ENCODE data around the gene ATP5F1D. TPM values are rescaled to one million over a fixed set of nuclear protein-coding genes. Genes with fewer than 3 reads are reported as not detected.

Gene ATP5F1D
- total RNA-seq, 1 experiment from 2014 or later, result 126 TPM

- H3K36me3 ChIP-seq (ENCODE audit: control insufficient read depth, insufficient read depth, low read length), result peaks cover 2% of the 10 kb centered on the region
- no peaks in the 10 kb centered on the region for H3K9me3 ChIP-seq
- no peak overlapping the region for H3K4me3 ChIP-seq (ENCODE audit: low read depth, low read length)
- POLR2A ChIA-PET, result interaction anchor here (0.6 kb wide), 1 partner anchor 10 kb away, joined by 5 read pairs; no protein-coding TSS in a partner anchor
- no peak overlapping the region for H3K27ac Mint-ChIP-seq (ENCODE audit: unreplicated experiment)
- BruUV-seq (replicated peaks), result no TSS peak
- DNase-seq, result no peak
- no peaks in the 10 kb centered on the region for H3K27me3 ChIP-seq (replicated peaks; ENCODE audit: control insufficient read depth, insufficient read depth, low read length)
- TF ChIP-seq, protein P1, sequence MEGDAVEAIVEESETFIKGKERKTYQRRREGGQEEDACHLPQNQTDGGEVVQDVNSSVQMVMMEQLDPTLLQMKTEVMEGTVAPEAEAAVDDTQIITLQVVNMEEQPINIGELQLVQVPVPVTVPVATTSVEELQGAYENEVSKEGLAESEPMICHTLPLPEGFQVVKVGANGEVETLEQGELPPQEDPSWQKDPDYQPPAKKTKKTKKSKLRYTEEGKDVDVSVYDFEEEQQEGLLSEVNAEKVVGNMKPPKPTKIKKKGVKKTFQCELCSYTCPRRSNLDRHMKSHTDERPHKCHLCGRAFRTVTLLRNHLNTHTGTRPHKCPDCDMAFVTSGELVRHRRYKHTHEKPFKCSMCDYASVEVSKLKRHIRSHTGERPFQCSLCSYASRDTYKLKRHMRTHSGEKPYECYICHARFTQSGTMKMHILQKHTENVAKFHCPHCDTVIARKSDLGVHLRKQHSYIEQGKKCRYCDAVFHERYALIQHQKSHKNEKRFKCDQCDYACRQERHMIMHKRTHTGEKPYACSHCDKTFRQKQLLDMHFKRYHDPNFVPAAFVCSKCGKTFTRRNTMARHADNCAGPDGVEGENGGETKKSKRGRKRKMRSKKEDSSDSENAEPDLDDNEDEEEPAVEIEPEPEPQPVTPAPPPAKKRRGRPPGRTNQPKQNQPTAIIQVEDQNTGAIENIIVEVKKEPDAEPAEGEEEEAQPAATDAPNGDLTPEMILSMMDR (IDR thresholded peaks at IDR 0.05; ENCODE audit: insufficient read depth in 1 of 2, low read depth in 1 of 2, low read length in 1 of 2, severe bottlenecking in 1 of 2, unreplicated experiment in 1 of 2), result no peak
- H3K4me3 Mint-ChIP-seq (ENCODE audit: unreplicated experiment), result no peak overlapping the region
- no peaks in the 10 kb centered on the region for H3K4me1 Mint-ChIP-seq (ENCODE audit: low read depth, unreplicated experiment)
- CTCF ChIA-PET, result interaction anchor here (1.0 kb wide), 1 partner anchor 20 kb away, joined by 4 read pairs; no protein-coding TSS in a partner anchor
- H3K36me3 Mint-ChIP-seq (ENCODE audit: insufficient read depth, unreplicated experiment), result peaks cover 15% of the 10 kb centered on the region
- intact Hi-C loops (cut with micrococcal nuclease; ENCODE audit: unreplicated experiment), result no loop called here
- H3K27me3 Mint-ChIP-seq (ENCODE audit: insufficient read depth, unreplicated experiment), result no peaks in the 10 kb centered on the region
- H3K4me1 ChIP-seq, result no peaks in the 10 kb centered on the region
- H3K9me3 Mint-ChIP-seq (ENCODE audit: unreplicated experiment), result no peaks in the 10 kb centered on the region
Measured at GRCh38 chr19:1224847-1225246, 16.7 kb upstream of the ATP5F1D start.

DNA sequence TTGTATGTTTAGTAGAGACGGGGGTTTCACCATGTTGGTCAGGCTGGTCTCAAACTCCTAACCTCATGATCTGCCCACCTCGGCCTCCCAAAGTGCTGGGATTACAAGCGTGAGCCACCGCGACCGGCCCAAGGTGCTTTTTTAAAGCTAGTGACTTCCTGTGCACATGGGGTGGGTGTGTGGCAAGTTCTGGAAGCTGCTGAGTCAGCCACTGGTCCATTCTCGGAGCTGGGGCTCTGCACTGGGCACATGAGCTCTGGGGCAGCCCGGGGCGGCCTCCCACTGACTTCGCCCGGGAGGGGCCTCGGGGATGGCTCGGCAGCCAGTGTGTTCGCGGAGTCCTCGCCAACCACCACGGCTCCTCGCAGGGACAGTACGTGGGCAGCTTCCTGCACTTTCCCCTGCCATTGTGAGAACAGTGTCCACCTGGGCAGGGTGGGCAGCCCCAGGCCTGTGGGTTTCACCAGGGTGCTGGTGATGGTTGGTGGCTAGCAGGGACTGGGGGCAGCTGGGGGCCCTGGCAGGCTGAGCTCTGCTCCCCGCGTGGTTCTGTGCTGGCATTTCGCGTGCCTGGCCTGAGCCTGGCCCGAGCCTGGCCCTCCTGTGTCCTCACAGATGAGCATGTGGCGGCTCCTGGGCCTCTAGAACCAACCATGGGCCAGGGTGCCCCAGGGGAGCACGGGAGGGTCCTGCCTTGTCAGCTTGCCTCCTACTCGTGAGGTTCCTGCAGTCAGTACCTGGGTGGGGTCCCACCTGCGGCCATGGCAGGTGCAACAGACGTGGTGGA lies 15.9 kb upstream of the ATP5F1D start:
- Histone ChIP-seq H3K9me3 (no peaks in the 10 kb centered on the region), H3K27me3 (replicated peaks; ENCODE audit: control insufficient read depth, insufficient read depth, low read length) (no peaks in the 10 kb centered on the region), H3K4me3 (ENCODE audit: low read depth, low read length) (no peak overlapping the region), H3K4me1 (no peaks in the 10 kb centered on the region), H3K36me3 (ENCODE audit: control insufficient read depth, insufficient read depth, low read length) (peaks cover 2% of the 10 kb centered on the region)
- Mint-ChIP-seq H3K4me1 (ENCODE audit: low read depth, unreplicated experiment) (no peaks in the 10 kb centered on the region), H3K27me3 (ENCODE audit: insufficient read depth, unreplicated experiment) (no peaks in the 10 kb centered on the region), H3K27ac (ENCODE audit: unreplicated experiment) (no peak overlapping the region), H3K36me3 (ENCODE audit: insufficient read depth, unreplicated experiment) (peaks cover 15% of the 10 kb centered on the region), H3K9me3 (ENCODE audit: unreplicated experiment) (no peaks in the 10 kb centered on the region), H3K4me3 (ENCODE audit: unreplicated experiment) (no peak overlapping the region)
- no TSS peak for BruUV-seq (replicated peaks)
- CTCF ChIA-PET, result interaction anchor here (1.0 kb wide), 1 partner anchor 19 kb away, joined by 4 read pairs; no protein-coding TSS in a partner anchor
- DNase-seq, result no peak
- intact Hi-C loops (cut with micrococcal nuclease; ENCODE audit: unreplicated experiment), result no loop called here
- TF ChIP-seq, protein P1 (IDR thresholded peaks at IDR 0.05; ENCODE audit: insufficient read depth in 1 of 2, low read depth in 1 of 2, low read length in 1 of 2, severe bottlenecking in 1 of 2, unreplicated experiment in 1 of 2), result no peak
- POLR2A ChIA-PET, result no interaction called here

DNA sequence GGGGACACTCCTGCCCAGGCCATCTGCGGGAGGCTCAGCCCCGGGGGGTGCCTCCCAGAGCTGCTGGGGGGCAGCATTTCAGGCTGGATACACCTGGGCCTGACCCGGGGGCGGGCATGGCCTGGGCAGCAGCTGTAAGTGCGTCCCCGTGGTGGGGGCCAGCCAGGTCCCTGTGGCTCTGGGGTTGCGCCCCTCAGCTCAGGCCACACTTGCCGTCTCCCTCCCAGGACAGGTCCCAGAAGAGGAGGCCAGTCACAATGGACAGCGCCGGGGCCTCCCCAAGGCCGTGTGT lies 15.4 kb upstream of the ATP5F1D start:
- Mint-ChIP-seq H3K36me3 (ENCODE audit: insufficient read depth, unreplicated experiment) (peaks cover 18% of the 10 kb centered on the region), H3K27me3 (ENCODE audit: insufficient read depth, unreplicated experiment) (no peaks in the 10 kb centered on the region), H3K4me1 (ENCODE audit: low read depth, unreplicated experiment) (no peaks in the 10 kb centered on the region), H3K9me3 (ENCODE audit: unreplicated experiment) (no peaks in the 10 kb centered on the region), H3K27ac (ENCODE audit: unreplicated experiment) (no peak overlapping the region), H3K4me3 (ENCODE audit: unreplicated experiment) (no peak overlapping the region)
- Histone ChIP-seq H3K27me3 (replicated peaks; ENCODE audit: control insufficient read depth, insufficient read depth, low read length) (no peaks in the 10 kb centered on the region), H3K9me3 (no peaks in the 10 kb centered on the region), H3K4me1 (no peaks in the 10 kb centered on the region), H3K36me3 (ENCODE audit: control insufficient read depth, insufficient read depth, low read length) (peaks cover 2% of the 10 kb centered on the region), H3K4me3 (ENCODE audit: low read depth, low read length) (no peak overlapping the region)
- ChIA-PET CTCF (no interaction called here), POLR2A (no interaction called here)
- intact Hi-C loops (cut with micrococcal nuclease; ENCODE audit: unreplicated experiment), result no loop called here
- no TSS peak for BruUV-seq (replicated peaks)
- TF ChIP-seq, protein P1 (IDR thresholded peaks at IDR 0.05; ENCODE audit: insufficient read depth in 1 of 2, low read depth in 1 of 2, low read length in 1 of 2, severe bottlenecking in 1 of 2, unreplicated experiment in 1 of 2), result no peak
- no peak for DNase-seq
